K562 (cell line): ENCODE data around the gene HIVEP3. TPM values are rescaled to one million over a fixed set of nuclear protein-coding genes. Genes with fewer than 3 reads are reported as not detected.

Source experiments
- ATAC-seq: fragments of 200-7000 bp; cut with Tn5 transposase; 3 replicates; pipeline ENCODE4 v1.9.1; 2020; ENCODE audit warnings: moderate library complexity
- BruUV-seq: library from RNA; stranded (reverse); fragments of 400-500 nt; replicated peaks from 2 replicates; lab custom pipeline; 2021; lab: Mats Ljungman, UMichigan
- CTCF ChIA-PET: fragments of 300-600 bp; formaldehyde crosslinking; extraction: SDS; loops from one replicate; lab custom pipeline; 2021; ENCODE audit warnings: low intra/inter-chr PET ratio; lab: Yijun Ruan, JAX
- POLR2A ChIA-PET: fragments of 300-600, 350-650 bp; sonication (Branson Sonifier 250); formaldehyde crosslinking; extraction: SDS; loops from one replicate; lab custom pipeline; 2021; ENCODE audit warnings: antibody characterized with exemption, inconsistent platforms; lab: Yijun Ruan, JAX
- DNase-seq, 4 experiments: peaks; one replicate each; pipeline versions ENCODE4 v3.0.0 to v3.0.0-alpha.2; 2011 to 2018; ENCODE audit warnings: low spot score in 3 of 4, mixed read lengths in 3 of 4; ENCODE audit errors: extremely low read depth in 1 of 4
- FAIRE-seq: peaks from 2 replicates; lab custom pipeline; 2011; peaks lifted over from hg19 to GRCh38; lab: Jason Lieb, UNC
- H2AFZ ChIP-seq: 2 replicates; pipeline ENCODE4 v1.6.0; 2011; ENCODE audit warnings: low read depth, low read length, control low read depth, inconsistent platforms
- H3K27ac ChIP-seq: fragments of 200-600 bp; 3 replicates; pipeline ENCODE4 v1.8.0; 2011; ENCODE audit warnings: low read depth, mild to moderate bottlenecking, control low read depth, inconsistent platforms, low read length, moderate library complexity, mixed read lengths; ENCODE audit errors: extremely low read depth
- H3K27me3 ChIP-seq, 2 experiments: fragments of 300-600 bp in 1 of 2; 2 replicates in 1 of 2; 3 replicates in 1 of 2; pipeline versions ENCODE4 v1.6.0 to v1.8.0; 2011; ENCODE audit warnings: inconsistent platforms in 2 of 2, low read length in 2 of 2, mild to moderate bottlenecking in 1 of 2, mixed read lengths in 1 of 2, moderate library complexity in 1 of 2; ENCODE audit not compliant: control insufficient read depth in 2 of 2, insufficient read depth in 2 of 2
- H3K36me3 ChIP-seq: fragments of 300-600 bp; 3 replicates; pipeline ENCODE4 v1.8.0; 2011; ENCODE audit warnings: mild to moderate bottlenecking, low read length, inconsistent platforms; ENCODE audit not compliant: control insufficient read depth, insufficient read depth
- H3K4me1 ChIP-seq, 2 experiments: fragments of 200-600 bp in 1 of 2; replicated peaks in 1 of 2; 2 replicates in 1 of 2; 3 replicates in 1 of 2; pipeline versions ENCODE4 v1.5.1 to v1.8.0; 2011; ENCODE audit warnings: inconsistent platforms in 2 of 2, low read length in 2 of 2, mild to moderate bottlenecking in 1 of 2, mixed read lengths in 1 of 2, moderate library complexity in 1 of 2; ENCODE audit not compliant: control insufficient read depth in 2 of 2, insufficient read depth in 2 of 2
- H3K4me2 ChIP-seq: 2 replicates; pipeline ENCODE4 v1.6.1; 2011; ENCODE audit warnings: low read length, control low read depth, inconsistent platforms, mixed read lengths; ENCODE audit not compliant: insufficient read depth
- H3K4me3 ChIP-seq: fragments of 200-600 bp; sonication (generic), shearing (Covaris generic); 2 replicates; pipeline ENCODE4 v1.5.1; 2016; ENCODE audit warnings: control low read depth, inconsistent platforms
- H3K79me2 ChIP-seq: fragments of 200-600 bp; 3 replicates; pipeline ENCODE4 v1.8.0; 2011; ENCODE audit warnings: low read length, inconsistent platforms; ENCODE audit not compliant: control insufficient read depth, insufficient read depth
- H3K9ac ChIP-seq, 2 experiments: 2 replicates each; pipeline versions ENCODE4 v1.6.0 to v1.6.1; 2011; ENCODE audit warnings: low read depth in 2 of 2, low read length in 2 of 2, control low read depth in 1 of 2, inconsistent platforms in 1 of 2, mild to moderate bottlenecking in 1 of 2, mixed read lengths in 1 of 2; ENCODE audit not compliant: insufficient read depth in 1 of 2
- H3K9me1 ChIP-seq: one replicate; pipeline ENCODE4 v1.6.0; 2011; ENCODE audit warnings: inconsistent platforms, mild to moderate bottlenecking, low read length, moderate library complexity; ENCODE audit not compliant: control insufficient read depth, insufficient read depth
- H3K9me3 ChIP-seq: replicated peaks from 2 replicates; pipeline ENCODE4 v1.5.1; 2011; ENCODE audit warnings: low read depth, low read length, inconsistent platforms; ENCODE audit not compliant: control insufficient read depth, insufficient read depth
- H4K20me1 ChIP-seq: replicated peaks from 2 replicates; pipeline ENCODE4 v1.6.1; 2011; ENCODE audit warnings: low read length, inconsistent platforms, mixed read lengths; ENCODE audit not compliant: control insufficient read depth, insufficient read depth
- ARNT ChIP-seq, 2 experiments: fragments of 450-650 bp; IDR thresholded peaks; 2 replicates each; pipeline ENCODE4 v1.6.1; 2016; ENCODE audit warnings: mild to moderate bottlenecking in 1 of 2
- CBFA2T3 ChIP-seq: fragments of 450-650 bp; IDR thresholded peaks from 2 replicates; pipeline ENCODE4 v1.6.1; 2017
- CREB1 ChIP-seq, 2 experiments: sonication (generic) in 1 of 2; formaldehyde crosslinking in 1 of 2; IDR thresholded peaks; 2 replicates each; pipeline versions ENCODE4 v1.6.1 to v1.8.0; 2012 to 2022; ENCODE audit warnings: inconsistent platforms in 1 of 2, mild to moderate bottlenecking in 1 of 2, missing genetic modification reagents in 1 of 2, moderate library complexity in 1 of 2
- MTA1 ChIP-seq: fragments of 450-650 bp; IDR thresholded peaks from 2 replicates; pipeline ENCODE4 v1.6.1; 2017; ENCODE audit warnings: borderline replicate concordance
- WGBS: fragments of 100-300 bp; shearing (Covaris generic); methylation state at CpG from one replicate; pipeline ENCODE4 v1.1.6; 2016; ENCODE audit warnings: low coverage, mixed read lengths; ENCODE audit not compliant: insufficient coverage; ENCODE audit errors: missing lambda C conversion rate; 5-methylcytosine and 5-hydroxymethylcytosine counted together
- in situ Hi-C: fragments of 300-500 bp; cut with MboI; formaldehyde crosslinking; loops from 4 replicates; pipeline ENCODE4 v1.15.0; 2018; ENCODE audit warnings: inconsistent platforms, mixed read lengths
- intact Hi-C: fragments of 100-400 bp; cut with micrococcal nuclease; formaldehyde crosslinking; loops from 2 replicates; pipeline ENCODE4 v1.14.2; 2022
- polyA plus RNA-seq, 8 experiments: library from polyadenylated mRNA; depleted of rRNA in 4 of 8; stranded (reverse) in 5 of 8; unstranded in 3 of 8; fragments of >200 nt; fragmentation: Nextera tagmentation in 2 of 8; fragmentation: Illumina TruSeq in 1 of 8; extraction: Ambion mirVana in 2 of 8; extraction: Trizol in 1 of 8; gene quantifications; 2 replicates each; pipeline versions ENCODE4 v1.2.1 to v1.2.3, GENCODE V29; 2011 to 2014; ENCODE audit warnings: inconsistent platforms in 1 of 8, missing spikeins in 1 of 8
- total RNA-seq, 7 experiments: library from RNA; depleted of rRNA in 6 of 7; stranded (reverse); fragments of >200 nt in 6 of 7; fragmentation: Illumina TruSeq in 2 of 7; extraction: Trizol in 2 of 7; gene quantifications; 2 replicates each; pipeline versions ENCODE4 v1.2.1 to v1.2.3, GENCODE V29; 2011 to 2021; ENCODE audit warnings: low replicate concordance in 1 of 7
- TF ChIP-seq, protein P1 (sequence below): sonication (generic); formaldehyde crosslinking; IDR thresholded peaks from 2 replicates; pipeline ENCODE4 v1.8.1; 2022; ENCODE audit warnings: missing genetic modification reagents
- TF ChIP-seq, protein P2 (sequence below): fragments of 450-650 bp; IDR thresholded peaks from 2 replicates; pipeline ENCODE4 v1.6.1; 2017; ENCODE audit warnings: antibody characterized with exemption, mild to moderate bottlenecking

HIVEP3 gene
- total and polyA plus RNA-seq, 9 of the 15 experiments (the other 6 are each of a cell fraction or from before 2014, with no cell fraction given) = 0.09 to 0.58 (median 0.34) TPM; not detected in 1

DNA sequence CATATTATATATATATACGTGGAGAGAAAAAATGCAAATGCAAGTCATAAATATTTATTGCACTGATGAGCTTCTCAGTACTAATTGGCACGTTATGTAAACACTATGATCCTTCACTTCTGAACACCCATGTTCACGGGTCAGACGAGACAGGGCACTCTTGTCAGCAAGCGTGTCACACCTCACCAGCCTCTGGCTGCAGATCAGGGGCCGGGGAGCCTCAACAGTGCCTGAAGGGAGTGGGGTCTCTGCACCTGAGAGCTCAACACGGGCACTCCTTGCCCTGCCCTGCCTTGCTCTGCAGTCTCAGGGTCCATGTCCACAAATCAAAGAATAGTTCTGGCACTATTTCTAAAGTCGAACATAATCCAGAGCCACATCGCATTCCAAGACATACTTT is 409 bp upstream of the HIVEP3 start:
- Histone ChIP-seq H3K9me3 (no peaks in the 10 kb centered on the region), H4K20me1 (0 out of 2 replicates have a peak, but pooled peaks cover 3% of the 10 kb centered on the region), H3K4me3 (no peak overlapping the region), H3K27ac (no peak overlapping the region), H3K27me3 (peaks cover 23 to 44% of the 10 kb centered on the region in 2 experiments; a peak in 4 of 5 replicates), H3K4me1 (peaks cover 0 to 12% of the 10 kb centered on the region in 2 experiments; a peak in 2 of 5 replicates), H3K4me2 (no peak overlapping the region), H3K36me3 (no peaks in the 10 kb centered on the region), H3K9ac (no peak overlapping the region), H2AFZ (no peak overlapping the region), H3K79me2 (no peaks in the 10 kb centered on the region), H3K9me1 (no peaks in the 10 kb centered on the region)
- intact Hi-C loops (no loop called here), in situ Hi-C loops (no loop called here)
- CTCF ChIA-PET = no interaction called here
- no peak for FAIRE-seq
- POLR2A ChIA-PET = interaction anchor here (1.2 kb wide), 1 partner anchor 25 kb away, joined by 5 read pairs; no protein-coding TSS in a partner anchor
- no peak for ATAC-seq
- no TSS peak for BruUV-seq
- 4% methylated on average over 9 of the region's 9 CpGs for WGBS
- no peak for TF ChIP-seq CBFA2T3
- TF ChIP-seq MTA1 = no peak
- TF ChIP-seq CREB1 (IDR thresholded peaks at IDR 0.05) = no peak
- no peak for TF ChIP-seq CREB1 (CRISPR knock-in tag; IDR thresholded peaks at IDR 0.05)
- TF ChIP-seq, protein P1, sequence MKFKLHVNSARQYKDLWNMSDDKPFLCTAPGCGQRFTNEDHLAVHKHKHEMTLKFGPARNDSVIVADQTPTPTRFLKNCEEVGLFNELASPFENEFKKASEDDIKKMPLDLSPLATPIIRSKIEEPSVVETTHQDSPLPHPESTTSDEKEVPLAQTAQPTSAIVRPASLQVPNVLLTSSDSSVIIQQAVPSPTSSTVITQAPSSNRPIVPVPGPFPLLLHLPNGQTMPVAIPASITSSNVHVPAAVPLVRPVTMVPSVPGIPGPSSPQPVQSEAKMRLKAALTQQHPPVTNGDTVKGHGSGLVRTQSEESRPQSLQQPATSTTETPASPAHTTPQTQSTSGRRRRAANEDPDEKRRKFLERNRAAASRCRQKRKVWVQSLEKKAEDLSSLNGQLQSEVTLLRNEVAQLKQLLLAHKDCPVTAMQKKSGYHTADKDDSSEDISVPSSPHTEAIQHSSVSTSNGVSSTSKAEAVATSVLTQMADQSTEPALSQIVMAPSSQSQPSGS (CRISPR knock-in tag) = no peak
- TF ChIP-seq, protein P2, sequence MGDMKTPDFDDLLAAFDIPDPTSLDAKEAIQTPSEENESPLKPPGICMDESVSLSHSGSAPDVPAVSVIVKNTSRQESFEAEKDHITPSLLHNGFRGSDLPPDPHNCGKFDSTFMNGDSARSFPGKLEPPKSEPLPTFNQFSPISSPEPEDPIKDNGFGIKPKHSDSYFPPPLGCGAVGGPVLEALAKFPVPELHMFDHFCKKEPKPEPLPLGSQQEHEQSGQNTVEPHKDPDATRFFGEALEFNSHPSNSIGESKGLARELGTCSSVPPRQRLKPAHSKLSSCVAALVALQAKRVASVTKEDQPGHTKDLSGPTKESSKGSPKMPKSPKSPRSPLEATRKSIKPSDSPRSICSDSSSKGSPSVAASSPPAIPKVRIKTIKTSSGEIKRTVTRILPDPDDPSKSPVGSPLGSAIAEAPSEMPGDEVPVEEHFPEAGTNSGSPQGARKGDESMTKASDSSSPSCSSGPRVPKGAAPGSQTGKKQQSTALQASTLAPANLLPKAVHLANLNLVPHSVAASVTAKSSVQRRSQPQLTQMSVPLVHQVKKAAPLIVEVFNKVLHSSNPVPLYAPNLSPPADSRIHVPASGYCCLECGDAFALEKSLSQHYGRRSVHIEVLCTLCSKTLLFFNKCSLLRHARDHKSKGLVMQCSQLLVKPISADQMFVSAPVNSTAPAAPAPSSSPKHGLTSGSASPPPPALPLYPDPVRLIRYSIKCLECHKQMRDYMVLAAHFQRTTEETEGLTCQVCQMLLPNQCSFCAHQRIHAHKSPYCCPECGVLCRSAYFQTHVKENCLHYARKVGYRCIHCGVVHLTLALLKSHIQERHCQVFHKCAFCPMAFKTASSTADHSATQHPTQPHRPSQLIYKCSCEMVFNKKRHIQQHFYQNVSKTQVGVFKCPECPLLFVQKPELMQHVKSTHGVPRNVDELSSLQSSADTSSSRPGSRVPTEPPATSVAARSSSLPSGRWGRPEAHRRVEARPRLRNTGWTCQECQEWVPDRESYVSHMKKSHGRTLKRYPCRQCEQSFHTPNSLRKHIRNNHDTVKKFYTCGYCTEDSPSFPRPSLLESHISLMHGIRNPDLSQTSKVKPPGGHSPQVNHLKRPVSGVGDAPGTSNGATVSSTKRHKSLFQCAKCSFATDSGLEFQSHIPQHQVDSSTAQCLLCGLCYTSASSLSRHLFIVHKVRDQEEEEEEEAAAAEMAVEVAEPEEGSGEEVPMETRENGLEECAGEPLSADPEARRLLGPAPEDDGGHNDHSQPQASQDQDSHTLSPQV = no peak
- TF ChIP-seq ARNT (IDR thresholded peaks at IDR 0.05) = no peak
- DNase-seq = no peak
